NCI-H1092 treated with DMSO at 0.1 percent for 48 hours (cell line): ENCODE data around the gene CACNA1I.
"Not testable (repeated sequence)": the region's sequence is repeated elsewhere in the genome, so short reads cannot be mapped to it uniquely, and the experiment has no call there.

Experiments used
- DNase-seq: peaks from one replicate; lab custom pipeline; 2025; lab: John Stamatoyannopoulos, UW

Gene CACNA1I

DNA sequence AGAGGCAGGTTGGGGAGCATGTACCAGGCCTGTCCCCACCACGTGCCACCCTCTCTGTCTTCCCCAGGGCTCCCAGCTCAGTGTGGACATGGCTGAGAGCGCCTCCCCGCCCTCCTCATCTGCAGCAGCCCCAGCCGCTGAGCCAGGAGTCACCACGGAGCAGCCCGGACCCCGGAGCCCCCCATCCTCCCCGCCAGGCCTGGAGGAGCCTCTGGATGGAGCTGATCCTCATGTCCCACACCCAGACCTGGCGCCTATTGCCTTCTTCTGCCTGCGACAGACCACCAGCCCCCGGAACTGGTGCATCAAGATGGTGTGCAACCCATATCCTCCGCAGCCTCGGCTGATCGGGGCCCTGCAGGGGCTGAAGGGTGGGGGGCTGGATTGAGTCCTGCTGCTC lies at the start of gene CACNA1I:
Gene CACNA1I, plus strand, starts transcription at position 89 of the 400 bp plus-strand sequence. Its CDS starts 0 bp downstream, at position 89.
- no peak for DNase-seq

DNA sequence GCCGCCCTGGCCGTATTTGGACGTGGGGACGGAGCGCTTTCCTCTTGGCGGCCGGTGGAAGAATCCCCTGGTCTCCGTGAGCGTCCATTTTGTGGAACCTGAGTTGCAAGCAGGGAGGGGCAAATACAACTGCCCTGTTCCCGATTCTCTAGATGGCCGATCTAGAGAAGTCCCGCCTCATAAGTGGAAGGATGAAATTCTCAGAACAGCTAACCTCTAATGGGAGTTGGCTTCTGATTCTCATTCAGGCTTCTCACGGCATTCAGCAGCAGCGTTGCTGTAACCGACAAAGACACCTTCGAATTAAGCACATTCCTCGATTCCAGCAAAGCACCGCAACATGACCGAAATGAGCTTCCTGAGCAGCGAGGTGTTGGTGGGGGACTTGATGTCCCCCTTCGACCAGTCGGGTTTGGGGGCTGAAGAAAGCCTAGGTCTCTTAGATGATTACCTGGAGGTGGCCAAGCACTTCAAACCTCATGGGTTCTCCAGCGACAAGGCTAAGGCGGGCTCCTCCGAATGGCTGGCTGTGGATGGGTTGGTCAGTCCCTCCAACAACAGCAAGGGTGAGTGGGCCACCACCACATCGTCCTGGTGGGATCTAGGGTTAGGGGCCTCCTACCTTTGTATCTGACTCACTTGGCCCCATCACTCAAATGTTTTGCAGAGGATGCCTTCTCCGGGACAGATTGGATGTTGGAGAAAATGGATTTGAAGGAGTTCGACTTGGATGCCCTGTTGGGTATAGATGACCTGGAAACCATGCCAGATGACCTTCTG lies 49.3 kb upstream of the CACNA1I start:
- DNase-seq = peak; percentile 29

DNA sequence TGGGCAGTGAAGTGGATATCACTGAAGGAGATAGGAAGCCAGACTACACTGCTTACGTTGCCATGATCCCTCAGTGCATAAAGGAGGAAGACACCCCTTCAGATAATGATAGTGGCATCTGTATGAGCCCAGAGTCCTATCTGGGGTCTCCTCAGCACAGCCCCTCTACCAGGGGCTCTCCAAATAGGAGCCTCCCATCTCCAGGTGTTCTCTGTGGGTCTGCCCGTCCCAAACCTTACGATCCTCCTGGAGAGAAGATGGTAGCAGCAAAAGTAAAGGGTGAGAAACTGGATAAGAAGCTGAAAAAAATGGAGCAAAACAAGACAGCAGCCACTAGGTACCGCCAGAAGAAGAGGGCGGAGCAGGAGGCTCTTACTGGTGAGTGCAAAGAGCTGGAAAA lies 48.5 kb upstream of the CACNA1I start:
- not testable (repeated sequence) for DNase-seq

- DNase-seq = peak; percentile 56
Observed at GRCh38 chr22:39522567-39523300, 47.8 kb upstream of the CACNA1I start.

GRCh38 chr22:39524089-39524752 lies 46.3 kb upstream of the CACNA1I start:
- DNase-seq = no peak

- DNase-seq = no peak
Observed at GRCh38 chr22:39524753-39525657, 45.5 kb upstream of the CACNA1I start.

GRCh38 chr22:39525658-39525975 lies 44.9 kb upstream of the CACNA1I start:
- DNase-seq = no peak

- no peak for DNase-seq
Observed at GRCh38 chr22:39526736-39527171, 43.8 kb upstream of the CACNA1I start.

GRCh38 chr22:39527481-39527961 lies 43.0 kb upstream of the CACNA1I start:
- DNase-seq = peak; percentile 12

- DNase-seq = peak; percentile 26
Observed at GRCh38 chr22:39528080-39528661, 42.4 kb upstream of the CACNA1I start.

GRCh38 chr22:39528681-39529486 lies 41.7 kb upstream of the CACNA1I start:
- DNase-seq = peak; percentile 93

- DNase-seq = no peak
Observed at GRCh38 chr22:39529487-39529851, 41.1 kb upstream of the CACNA1I start.

DNA sequence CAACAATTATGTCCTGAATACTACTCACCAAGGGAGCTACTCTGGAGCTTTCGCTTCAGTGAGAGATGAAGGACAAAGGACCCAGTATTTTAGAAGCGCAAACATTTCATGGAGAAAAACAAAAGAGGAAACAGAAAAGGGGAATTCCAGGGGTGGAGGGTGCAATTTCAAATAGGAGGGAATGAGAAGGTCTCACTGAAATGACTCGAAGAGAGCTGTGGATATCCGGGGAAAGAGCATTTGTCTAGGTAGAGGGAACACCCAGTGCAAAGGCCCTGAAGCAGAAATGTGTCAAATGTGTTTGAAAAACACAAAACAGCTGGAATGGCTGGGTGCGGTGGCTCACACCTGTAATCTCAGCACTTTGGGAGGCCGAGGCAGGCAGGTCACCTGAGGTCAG lies 40.4 kb upstream of the CACNA1I start:
- DNase-seq = no peak

- no peak for DNase-seq
Observed at GRCh38 chr22:39530692-39531331, 39.7 kb upstream of the CACNA1I start.

GRCh38 chr22:39532215-39533073 lies 38.1 kb upstream of the CACNA1I start, which contains the start of gene RPS19BP1:
TSS of gene RPS19BP1 (minus strand) at chr22:39532748. CDS start at chr22:39532738, 10 bp downstream.
- peak; percentile 100 for DNase-seq

- no peak for DNase-seq
Observed at GRCh38 chr22:39534092-39534506, 36.5 kb upstream of the CACNA1I start.

- peak; percentile 67 for DNase-seq
Observed at GRCh38 chr22:39534591-39535356, 35.8 kb upstream of the CACNA1I start.

GRCh38 chr22:39535357-39535725 lies 35.2 kb upstream of the CACNA1I start:
- no peak for DNase-seq
